HG03469 (cell line): Measurements from ENCODE around the gene NAA30.

ENCODE experiments used
- ATAC-seq: cut with Tn5 transposase; IDR thresholded peaks from one replicate; pipeline ENCODE4 v1.9.1; 2021; ENCODE audit warnings: mild to moderate bottlenecking, moderate library complexity, moderate number of reproducible peaks; ENCODE audit not compliant: unreplicated experiment

The NAA30 gene

GRCh38 chr14:57391517-57392195 is 1.3 kb downstream of the NAA30 start:
- ATAC-seq, result no peak

- ATAC-seq, result no peak
Observed at GRCh38 chr14:57392830-57393229, 2.4 kb downstream of the NAA30 start.

GRCh38 chr14:57400556-57401494 is 10.4 kb downstream of the NAA30 start:
- ATAC-seq, result no peak

GRCh38 chr14:57401501-57401900 is 11.1 kb downstream of the NAA30 start:
- no peak for ATAC-seq

- no peak for ATAC-seq
Observed at GRCh38 chr14:57402173-57402852, 11.9 kb downstream of the NAA30 start.

- ATAC-seq, result no peak
Observed at GRCh38 chr14:57403521-57403864, 13.1 kb downstream of the NAA30 start.

- ATAC-seq, result no peak
Observed at GRCh38 chr14:57405562-57405961, 15.2 kb downstream of the NAA30 start.

- no peak for ATAC-seq
Observed at GRCh38 chr14:57408037-57408436, 17.7 kb downstream of the NAA30 start.

- ATAC-seq, result no peak
Observed at GRCh38 chr14:57408634-57409033, 18.2 kb downstream of the NAA30 start.

- no peak for ATAC-seq
Observed at GRCh38 chr14:57412341-57412740, 22.0 kb downstream of the NAA30 start.

GRCh38 chr14:57413849-57414248 is 23.5 kb downstream of the NAA30 start:
- no peak for ATAC-seq

- ATAC-seq, result no peak
Observed at GRCh38 chr14:57417228-57417627, 26.8 kb downstream of the NAA30 start.

GRCh38 chr14:57418999-57419398 is 28.6 kb downstream of the NAA30 start:
- ATAC-seq, result no peak

- ATAC-seq, result no peak
Observed at GRCh38 chr14:57420033-57420432, 29.6 kb downstream of the NAA30 start.

- ATAC-seq, result no peak
Observed at GRCh38 chr14:57420986-57421385, 30.6 kb downstream of the NAA30 start.

- ATAC-seq, result no peak
Observed at GRCh38 chr14:57435923-57436322, 45.5 kb downstream of the NAA30 start.

- ATAC-seq, result no peak
Observed at GRCh38 chr14:57461777-57462320, 71.5 kb downstream of the NAA30 start.

- ATAC-seq, result no peak
Observed at GRCh38 chr14:57462551-57462950, 72.2 kb downstream of the NAA30 start.

- ATAC-seq, result peak; percentile 68
Observed at GRCh38 chr14:57464008-57464730, 73.8 kb downstream of the NAA30 start.
